Testis (tissue), 3 donors: Measurements from ENCODE around the gene HACL1. TPM values are rescaled to one million over a fixed set of nuclear protein-coding genes. Genes with fewer than 3 reads are reported as not detected.

Experiments used
- DNase-seq: peaks from one replicate; pipeline ENCODE4 v3.0.0-alpha.2; 2019
- H3K27ac ChIP-seq, 2 donors: fragments of 200-600 bp; sonication (generic); one replicate each; pipeline ENCODE4 v1.5.1; 2019
- H3K27me3 ChIP-seq: fragments of 200-600 bp; sonication (generic); one replicate; pipeline ENCODE4 v1.5.1; 2019
- H3K36me3 ChIP-seq: fragments of 200-600 bp; sonication (generic); one replicate; pipeline ENCODE4 v1.5.1; 2017; ENCODE audit warnings: low read depth; ENCODE audit errors: missing control alignments
- H3K4me1 ChIP-seq: fragments of 200-600 bp; sonication (generic); one replicate; pipeline ENCODE4 v1.5.1; 2019
- H3K4me3 ChIP-seq, 2 donors: fragments of 200-600 bp; sonication (generic); one replicate each; pipeline ENCODE4 v1.5.1; 2017 to 2019
- H3K9me3 ChIP-seq: fragments of 200-600 bp; sonication (generic); one replicate; pipeline ENCODE4 v1.5.1; 2017
- POLR2A ChIP-seq: fragments of 450-650 bp; IDR thresholded peaks from one replicate; pipeline ENCODE4 v1.6.1; 2017; ENCODE audit warnings: antibody characterized with exemption, mild to moderate bottlenecking, moderate library complexity
- WGBS, 2 donors: methylation state at CpG; one replicate each; pipeline ENCODE4 v1.1.5; 2018; 5-methylcytosine and 5-hydroxymethylcytosine counted together
- intact Hi-C: fragments of 100-400 bp; cut with DNase I; formaldehyde crosslinking; loops from one replicate; pipeline ENCODE4 v1.15.1; 2023; ENCODE audit warnings: low total_unique reads
- polyA plus RNA-seq: library from polyadenylated mRNA; stranded (reverse); fragments of 350-450 nt; fragmentation: Illumina TruSeq; extraction: RNeasy Lipid Tissue Mini Kit (QIAGEN cat#74804); gene quantifications from one replicate; pipeline ENCODE4 v1.2.3, GENCODE V29; 2014; ENCODE audit warnings: low read depth, low replicate concordance; ENCODE audit not compliant: insufficient read depth
- total RNA-seq, 2 donors: library from RNA; depleted of rRNA; stranded (reverse); fragments of >200 nt; gene quantifications; one replicate each; pipeline ENCODE4 v1.2.3, GENCODE V29; 2016
- TF ChIP-seq, protein P1 (sequence below), 3 experiments: fragments of 450-650 bp in 2 of 3; fragments of 200-600 bp in 1 of 3; sonication (generic) in 1 of 3; IDR thresholded peaks; one replicate each; pipeline ENCODE4 v1.5.1; 2016 to 2019; ENCODE audit warnings: antibody characterized with exemption in 3 of 3, mild to moderate bottlenecking in 2 of 3, moderate library complexity in 1 of 3

HACL1 gene
- total and polyA plus RNA-seq, 3 donors from 2014 or later, result 35.7 to 44.3 (median 42.2) TPM

DNA sequence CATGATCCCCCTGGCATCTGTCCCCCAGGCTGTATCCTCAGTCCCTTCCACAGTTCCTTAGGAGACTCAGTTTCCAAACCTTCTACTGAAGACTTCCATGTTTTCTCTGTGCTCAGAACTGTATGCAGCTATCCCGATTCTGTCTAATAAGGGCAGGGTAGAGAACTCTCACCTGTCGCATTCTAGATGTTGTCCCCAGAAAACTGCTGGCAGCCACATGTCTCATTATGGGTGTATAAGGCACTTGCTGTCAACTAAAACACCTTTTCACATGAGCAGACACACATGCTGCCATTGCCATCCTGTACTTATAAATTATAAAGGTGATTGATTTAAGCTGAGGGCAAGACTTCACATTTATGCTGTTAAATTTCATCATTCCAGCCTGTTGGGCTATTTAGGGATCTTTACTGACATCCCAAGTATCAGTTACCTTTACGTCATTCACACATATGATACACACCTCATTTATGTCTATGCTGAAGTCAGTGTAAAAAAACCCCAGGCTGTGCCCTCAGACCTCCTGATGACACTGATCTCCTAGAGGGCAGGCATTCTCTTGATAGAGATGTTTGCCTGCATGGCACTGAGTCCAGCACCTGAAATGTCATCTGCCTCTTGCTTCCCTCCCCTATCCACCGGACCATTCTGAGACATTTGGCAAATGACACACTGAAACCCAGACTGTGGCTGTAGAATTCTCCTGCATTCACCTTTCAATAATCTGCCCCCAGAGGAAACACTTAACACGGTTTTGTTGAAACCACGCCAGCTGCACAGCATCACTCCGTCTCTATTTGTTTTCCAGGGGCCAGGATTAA lies 36.0 kb upstream of the HACL1 start:
- no peaks in the 10 kb centered on the region for H3K27me3 ChIP-seq
- H3K4me1 ChIP-seq, result peaks cover 30% of the 10 kb centered on the region
- intact Hi-C loops, result loop anchor here (10.0 kb wide), 1 partner anchor 177 kb away; no protein-coding TSS in a partner anchor
- DNase-seq, result no peak
- H3K4me3 ChIP-seq, result no peak overlapping the region
- no peaks in the 10 kb centered on the region for H3K36me3 ChIP-seq
- peak overlapping the region in 1 of 2 donors; percentile 82 for H3K27ac ChIP-seq
- no peaks in the 10 kb centered on the region for H3K9me3 ChIP-seq
- 83 to 86% methylated on average over 7 of the region's 7 CpGs for WGBS, 2 donors
- TF ChIP-seq, protein P1, sequence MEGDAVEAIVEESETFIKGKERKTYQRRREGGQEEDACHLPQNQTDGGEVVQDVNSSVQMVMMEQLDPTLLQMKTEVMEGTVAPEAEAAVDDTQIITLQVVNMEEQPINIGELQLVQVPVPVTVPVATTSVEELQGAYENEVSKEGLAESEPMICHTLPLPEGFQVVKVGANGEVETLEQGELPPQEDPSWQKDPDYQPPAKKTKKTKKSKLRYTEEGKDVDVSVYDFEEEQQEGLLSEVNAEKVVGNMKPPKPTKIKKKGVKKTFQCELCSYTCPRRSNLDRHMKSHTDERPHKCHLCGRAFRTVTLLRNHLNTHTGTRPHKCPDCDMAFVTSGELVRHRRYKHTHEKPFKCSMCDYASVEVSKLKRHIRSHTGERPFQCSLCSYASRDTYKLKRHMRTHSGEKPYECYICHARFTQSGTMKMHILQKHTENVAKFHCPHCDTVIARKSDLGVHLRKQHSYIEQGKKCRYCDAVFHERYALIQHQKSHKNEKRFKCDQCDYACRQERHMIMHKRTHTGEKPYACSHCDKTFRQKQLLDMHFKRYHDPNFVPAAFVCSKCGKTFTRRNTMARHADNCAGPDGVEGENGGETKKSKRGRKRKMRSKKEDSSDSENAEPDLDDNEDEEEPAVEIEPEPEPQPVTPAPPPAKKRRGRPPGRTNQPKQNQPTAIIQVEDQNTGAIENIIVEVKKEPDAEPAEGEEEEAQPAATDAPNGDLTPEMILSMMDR (IDR thresholded peaks at IDR 0.05), result no peak
- no peak for TF ChIP-seq POLR2A

DNA sequence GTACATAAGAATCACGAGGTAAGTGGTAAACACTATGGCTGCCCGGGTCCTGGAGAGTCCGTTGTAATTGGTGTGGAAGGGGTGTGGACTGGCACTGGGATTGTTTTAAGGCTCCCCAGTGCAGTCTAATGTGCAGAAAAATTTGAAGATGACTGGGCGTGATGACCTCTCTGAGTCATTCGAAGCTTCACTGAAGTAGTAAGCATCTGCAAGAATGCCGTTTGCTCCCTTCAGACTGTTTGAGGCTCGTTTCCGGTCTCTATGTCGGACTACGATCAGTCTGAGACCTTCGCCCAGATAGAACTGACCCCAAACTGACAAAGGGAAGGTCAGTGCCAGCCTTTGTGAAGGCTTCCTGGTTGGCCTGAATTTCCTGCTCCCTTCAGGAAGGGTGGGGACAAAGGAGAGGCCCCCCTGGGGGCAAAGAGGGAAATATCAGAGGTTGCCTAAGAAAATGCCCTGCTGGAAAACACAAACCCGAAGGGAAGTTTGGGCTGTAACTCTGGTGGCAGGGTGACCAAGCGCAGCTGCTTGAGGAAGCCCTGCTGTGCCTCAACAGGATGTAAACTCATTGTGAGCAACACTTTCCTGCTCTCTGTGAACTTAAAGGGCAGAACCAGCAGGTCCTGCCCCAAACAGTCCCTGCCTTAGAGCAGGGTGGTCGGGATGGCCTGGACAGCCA lies 34.8 kb upstream of the HACL1 start:
- H3K36me3 ChIP-seq, result no peaks in the 10 kb centered on the region
- intact Hi-C loops, result loop anchor here (10.0 kb wide), 1 partner anchor 179 kb away; no protein-coding TSS in a partner anchor
- DNase-seq, result no peak
- 80 to 89% methylated on average over 14 of the region's 14 CpGs for WGBS, 2 donors
- H3K27me3 ChIP-seq, result no peaks in the 10 kb centered on the region
- TF ChIP-seq, protein P1 (IDR thresholded peaks at IDR 0.05), result no peak
- no peak for TF ChIP-seq POLR2A
- H3K9me3 ChIP-seq, result no peaks in the 10 kb centered on the region
- no peak overlapping the region for H3K4me3 ChIP-seq
- H3K4me1 ChIP-seq, result peaks cover 40% of the 10 kb centered on the region
- peak overlapping the region; percentile 80 to 82 for H3K27ac ChIP-seq

DNA sequence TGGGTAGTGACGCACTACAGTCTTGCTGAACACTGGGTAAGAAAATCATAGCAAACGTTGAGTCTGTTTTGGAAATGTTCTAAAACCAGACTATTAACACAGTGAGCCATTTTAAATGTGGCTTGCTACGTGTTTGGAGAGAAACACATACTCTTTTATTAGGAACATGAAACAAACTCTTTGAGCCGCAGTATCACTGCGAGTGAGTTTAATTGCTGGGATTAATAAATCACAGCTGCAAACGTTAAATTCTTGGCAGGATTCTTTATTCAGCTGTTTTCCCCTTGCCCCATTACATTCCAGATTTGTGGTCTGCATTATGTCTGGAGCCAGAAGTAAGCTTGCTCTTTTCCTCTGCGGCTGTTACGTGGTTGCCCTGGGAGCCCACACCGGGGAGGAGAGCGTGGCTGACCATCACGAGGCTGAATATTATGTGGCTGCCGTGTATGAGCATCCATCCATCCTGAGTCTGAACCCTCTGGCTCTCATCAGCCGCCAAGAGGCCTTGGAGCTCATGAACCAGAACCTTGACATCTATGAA lies 33.8 kb upstream of the HACL1 start:
- Histone ChIP-seq H3K27me3 (no peaks in the 10 kb centered on the region), H3K9me3 (no peaks in the 10 kb centered on the region), H3K27ac (peak overlapping the region; percentile 80 to 82), H3K4me3 (no peak overlapping the region), H3K36me3 (no peaks in the 10 kb centered on the region), H3K4me1 (peaks cover 46% of the 10 kb centered on the region)
- intact Hi-C loops, result loop anchor here (10.0 kb wide), 1 partner anchor 180 kb away; no protein-coding TSS in a partner anchor
- DNase-seq, result peak; percentile 36
- 52 to 54% methylated on average over 8 to 13 of the region's 13 CpGs for WGBS, 2 donors
- TF ChIP-seq, protein P1 (IDR thresholded peaks at IDR 0.05), result no peak
- TF ChIP-seq POLR2A, result no peak

DNA sequence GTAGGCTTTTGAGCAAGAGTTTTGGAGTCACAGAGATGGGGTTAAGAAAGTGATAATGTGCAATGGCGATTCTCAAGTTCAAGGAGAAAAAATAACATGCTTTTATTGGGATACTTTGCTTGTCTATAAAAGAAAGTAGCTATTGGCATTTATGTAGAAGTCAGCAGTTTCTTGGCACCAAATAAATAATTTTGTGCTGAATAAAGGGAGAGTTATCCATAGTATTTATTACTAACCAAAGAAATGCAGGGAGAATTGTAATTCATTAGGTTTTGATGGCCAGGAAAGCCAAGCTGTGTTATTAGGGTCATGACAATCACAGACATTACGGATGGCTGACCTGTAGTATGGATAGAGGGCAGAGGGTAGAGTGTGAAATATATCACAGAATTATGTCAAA lies 33.3 kb upstream of the HACL1 start:
- H3K4me1 ChIP-seq, result peaks cover 48% of the 10 kb centered on the region
- no peak for DNase-seq
- 53 to 64% methylated on average over 2 of the region's 2 CpGs for WGBS, 2 donors
- H3K9me3 ChIP-seq, result no peaks in the 10 kb centered on the region
- intact Hi-C loops, result loop anchor here (10.0 kb wide), 1 partner anchor 180 kb away; no protein-coding TSS in a partner anchor
- TF ChIP-seq, protein P1 (IDR thresholded peaks at IDR 0.05), result no peak
- TF ChIP-seq POLR2A, result no peak
- H3K4me3 ChIP-seq, result no peak overlapping the region
- H3K27ac ChIP-seq, result peak overlapping the region; percentile 80 to 82
- H3K27me3 ChIP-seq, result no peaks in the 10 kb centered on the region
- H3K36me3 ChIP-seq, result no peaks in the 10 kb centered on the region
